Fibroblast of skin of left quadriceps (primary cell): ENCODE data around the gene TIE1.

Experiments
- DNase-seq, 2 experiments: peaks; one replicate each; pipeline ENCODE4 v3.0.0-alpha.2; 2013; ENCODE audit warnings: low read depth in 2 of 2

TIE1 gene

GRCh38 chr1:43300378-43301094 is at the start of gene TIE1:
TSS of gene TIE1 (plus strand) at chr1:43300982. CDS start at chr1:43301072, 90 bp downstream.
- DNase-seq, result no peak

- DNase-seq, result no peak
Observed at GRCh38 chr1:43251024-43251423, 49.8 kb upstream of the TIE1 start.

- DNase-seq, result no peak
Observed at GRCh38 chr1:43252225-43252624, 48.6 kb upstream of the TIE1 start.

GRCh38 chr1:43253173-43253572 is 47.6 kb upstream of the TIE1 start:
- DNase-seq, result no peak

- DNase-seq, result no peak
Observed at GRCh38 chr1:43253876-43254275, 46.9 kb upstream of the TIE1 start.

GRCh38 chr1:43255438-43256210 is 45.2 kb upstream of the TIE1 start:
- no peak for DNase-seq

GRCh38 chr1:43256675-43257570 is 43.9 kb upstream of the TIE1 start:
- DNase-seq, result no peak

- DNase-seq, result no peak
Observed at GRCh38 chr1:43258370-43258769, 42.4 kb upstream of the TIE1 start.

GRCh38 chr1:43265431-43265830 is 35.4 kb upstream of the TIE1 start:
- no peak for DNase-seq

- no peak for DNase-seq
Observed at GRCh38 chr1:43266881-43267280, 33.9 kb upstream of the TIE1 start.

- peak; percentile 44 to 48 for DNase-seq
Observed at GRCh38 chr1:43267291-43267805, 33.4 kb upstream of the TIE1 start.

GRCh38 chr1:43267818-43268425 is 32.9 kb upstream of the TIE1 start:
- DNase-seq, result no peak

- DNase-seq, result no peak
Observed at GRCh38 chr1:43269627-43270375, 31.0 kb upstream of the TIE1 start, which contains the start of gene TMEM125. TSS of gene TMEM125 (plus strand) at chr1:43269983. CDS start at chr1:43272723, 2,740 bp downstream.

- DNase-seq, result no peak
Observed at GRCh38 chr1:43270421-43271095, 30.2 kb upstream of the TIE1 start.

GRCh38 chr1:43271186-43272118 is 29.3 kb upstream of the TIE1 start:
- DNase-seq, result no peak

- DNase-seq, result no peak
Observed at GRCh38 chr1:43272161-43272560, 28.6 kb upstream of the TIE1 start.

GRCh38 chr1:43272576-43273571 is 27.9 kb upstream of the TIE1 start:
- DNase-seq, result no peak

GRCh38 chr1:43273708-43274107 is 27.1 kb upstream of the TIE1 start:
- no peak for DNase-seq
